22Rv1 (cell line): ENCODE results near the gene CPA1.

Source experiments
- CTCF ChIP-seq: fragments of 450-650 bp; IDR thresholded peaks from 2 replicates; pipeline ENCODE4 v1.5.1; 2017; ENCODE audit warnings: mild to moderate bottlenecking
- ZFX ChIP-seq: fragments of 450-650 bp; IDR thresholded peaks from 2 replicates; pipeline ENCODE4 v1.6.1; 2017; ENCODE audit warnings: antibody characterized with exemption, borderline replicate concordance

DNA sequence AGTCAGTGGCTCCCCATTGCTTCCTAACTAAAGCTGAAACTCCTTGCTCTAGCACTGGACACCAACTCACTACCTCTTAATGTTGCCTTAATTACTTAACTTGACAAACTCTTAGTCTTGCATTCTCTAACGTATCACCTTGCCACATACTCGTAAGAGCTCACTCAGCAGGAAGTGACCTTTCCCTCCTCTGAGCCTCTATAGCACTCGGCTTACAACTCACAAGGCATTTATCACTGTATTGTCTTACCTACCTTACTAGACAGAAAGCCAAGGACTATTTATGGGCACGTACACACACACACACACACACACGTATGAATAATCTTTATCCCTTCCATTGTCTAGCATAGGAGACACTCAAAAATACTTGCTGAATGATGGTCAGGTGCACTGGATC is 39.4 kb downstream of the CPA1 start:
- TF ChIP-seq CTCF (no peak), ZFX (no peak)
